BLaER1 treated with 17β-estradiol and CSF1 and Interleukin-3, amounts not matched to agents 10 nM and 100 nM (cell line): Measurements from ENCODE around the gene DLG2.
"Not testable (repeated sequence)": the region's sequence is repeated elsewhere in the genome, so short reads cannot be mapped to it uniquely, and the experiment has no call there.

Experiments
- H3K27ac ChIP-seq, 11 experiments: shearing (Covaris generic); formaldehyde crosslinking; 2 replicates each; pipeline ENCODE4 v1.8.1; 2022
- H3K27me3 ChIP-seq, 11 experiments: shearing (Covaris generic); formaldehyde crosslinking; 2 replicates each; pipeline ENCODE4 v1.8.1; 2022
- H3K36me3 ChIP-seq, 11 experiments: shearing (Covaris generic); formaldehyde crosslinking; 2 replicates each; pipeline ENCODE4 v1.8.1; 2022
- H3K4me1 ChIP-seq, 10 experiments: shearing (Covaris generic); formaldehyde crosslinking; 2 replicates each; pipeline ENCODE4 v1.8.1; 2022
- H3K4me2 ChIP-seq, 11 experiments: shearing (Covaris generic); formaldehyde crosslinking; 2 replicates each; pipeline ENCODE4 v1.8.1; 2022
- H3K4me3 ChIP-seq, 10 experiments: shearing (Covaris generic); formaldehyde crosslinking; 2 replicates each; pipeline ENCODE4 v1.8.1; 2022
- H3K9ac ChIP-seq, 11 experiments: shearing (Covaris generic); formaldehyde crosslinking; 2 replicates each; pipeline ENCODE4 v1.8.1; 2022
- H3K9me3 ChIP-seq, 11 experiments: shearing (Covaris generic); formaldehyde crosslinking; replicated peaks in 1 of 11; 2 replicates each; pipeline ENCODE4 v1.8.1; 2022
- H4K20me1 ChIP-seq, 11 experiments: shearing (Covaris generic); formaldehyde crosslinking; 2 replicates each; pipeline ENCODE4 v1.8.1; 2022
- Cebpa-rat ChIP-seq, 11 experiments: shearing (Covaris generic); IDR thresholded peaks; 2 replicates each; pipeline ENCODE4 v1.8.1; 2022

DLG2 gene

DNA sequence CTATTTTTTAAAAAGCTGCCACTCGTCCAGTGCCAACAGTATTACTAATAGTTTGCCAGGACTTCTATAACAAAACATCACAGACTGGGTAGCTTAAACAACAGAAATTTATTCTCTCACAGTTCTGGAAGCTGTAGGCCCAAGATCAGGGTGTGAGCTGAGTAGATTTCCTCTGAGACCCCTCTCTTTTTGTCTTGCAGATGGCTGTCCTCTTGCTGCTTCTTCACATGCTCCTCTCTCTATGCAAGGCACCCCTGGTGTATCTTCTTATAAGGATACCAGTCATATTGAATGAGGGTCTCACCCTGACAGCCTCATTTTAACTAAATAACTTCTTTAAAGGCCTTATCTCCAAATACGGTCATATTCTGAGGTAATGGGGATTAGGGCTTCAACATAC lies 390.9 kb downstream of the DLG2 start:
- no peak for TF ChIP-seq Cebpa-rat (IDR thresholded peaks at IDR 0.05)
- Histone ChIP-seq H3K27me3 (no peaks in the 10 kb centered on the region), H3K4me3 (no peak overlapping the region), H4K20me1 (no peaks in the 10 kb centered on the region), H3K36me3 (no peaks in the 10 kb centered on the region), H3K27ac (no peak overlapping the region), H3K9me3 (no peaks in the 10 kb centered on the region), H3K4me2 (no peak overlapping the region), H3K4me1 (no peaks in the 10 kb centered on the region), H3K9ac (no peak overlapping the region)

DNA sequence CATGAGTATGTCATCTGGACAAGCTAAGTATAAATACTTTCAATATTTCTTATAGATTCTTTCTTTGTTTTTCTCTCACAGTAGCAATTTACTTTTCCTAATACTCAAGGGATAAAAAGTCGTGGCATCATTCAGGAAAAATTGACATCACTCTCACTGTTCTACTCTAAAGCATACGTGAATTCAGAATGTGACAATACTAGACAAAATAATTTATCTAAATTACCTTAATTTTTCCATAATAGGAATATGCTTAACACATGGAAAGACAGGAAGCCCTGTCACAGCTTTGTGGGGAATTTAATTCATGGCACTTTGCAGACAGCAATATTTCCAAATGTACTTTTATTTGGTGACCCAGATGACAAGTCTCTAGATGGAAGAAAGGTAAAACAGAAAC lies 394.6 kb downstream of the DLG2 start:
- no peaks in the 10 kb centered on the region for H3K4me1 ChIP-seq
- no peak for TF ChIP-seq Cebpa-rat (IDR thresholded peaks at IDR 0.05)

GRCh38 chr11:85231588-85231987 lies 395.6 kb downstream of the DLG2 start:
- H3K4me3 ChIP-seq: no peak overlapping the region
- H3K27ac ChIP-seq: no peak overlapping the region
- no peak overlapping the region for H3K9ac ChIP-seq
- no peak overlapping the region for H3K4me2 ChIP-seq
- H3K9me3 ChIP-seq: peaks cover 0 to 6% (median 0%) of the 10 kb centered on the region in 11 experiments; a peak in 1 of 22 replicates
- no peaks in the 10 kb centered on the region for H3K36me3 ChIP-seq
- no peak for TF ChIP-seq Cebpa-rat (IDR thresholded peaks at IDR 0.05)
- no peaks in the 10 kb centered on the region for H3K4me1 ChIP-seq
- no peaks in the 10 kb centered on the region for H3K27me3 ChIP-seq
- no peaks in the 10 kb centered on the region for H4K20me1 ChIP-seq

More for the DNA sequence above, 394.6 kb downstream of the DLG2 start:
- no peak overlapping the region for H3K9ac ChIP-seq
- no peaks in the 10 kb centered on the region for H3K27me3 ChIP-seq
- H3K27ac ChIP-seq: no peak overlapping the region
- H4K20me1 ChIP-seq: no peaks in the 10 kb centered on the region
- H3K4me3 ChIP-seq: no peak overlapping the region
- no peak overlapping the region for H3K4me2 ChIP-seq
- H3K36me3 ChIP-seq: no peaks in the 10 kb centered on the region
- peaks cover 0 to 6% (median 0%) of the 10 kb centered on the region in 11 experiments; a peak in 1 of 22 replicates for H3K9me3 ChIP-seq

GRCh38 chr11:85229723-85230122 lies 397.4 kb downstream of the DLG2 start:
- not testable (repeated sequence) for H3K4me3 ChIP-seq, H3K27me3 ChIP-seq, H3K36me3 ChIP-seq, H3K27ac ChIP-seq, H3K9me3 ChIP-seq, H4K20me1 ChIP-seq, H3K4me2 ChIP-seq, H3K4me1 ChIP-seq, H3K9ac ChIP-seq

- H3K9ac ChIP-seq: no peak overlapping the region
- peaks cover 13 to 22% (median 18%) of the 10 kb centered on the region in 11 experiments for H3K9me3 ChIP-seq
- no peak for TF ChIP-seq Cebpa-rat (IDR thresholded peaks at IDR 0.05)
- H3K27ac ChIP-seq: no peak overlapping the region
- H4K20me1 ChIP-seq: no peaks in the 10 kb centered on the region
- H3K4me1 ChIP-seq: no peaks in the 10 kb centered on the region
- H3K4me3 ChIP-seq: no peak overlapping the region
- H3K4me2 ChIP-seq: no peak overlapping the region
- no peaks in the 10 kb centered on the region for H3K27me3 ChIP-seq
- no peaks in the 10 kb centered on the region for H3K36me3 ChIP-seq
These were observed 430.2 kb downstream of the DLG2 start for GRCh38 chr11:85196968-85197367.

GRCh38 chr11:85195934-85196333 lies 431.2 kb downstream of the DLG2 start:
- Histone ChIP-seq H3K27me3 (no peaks in the 10 kb centered on the region), H3K27ac (no peak overlapping the region), H3K36me3 (no peaks in the 10 kb centered on the region), H4K20me1 (no peaks in the 10 kb centered on the region), H3K4me1 (no peaks in the 10 kb centered on the region), H3K9me3 (peaks cover 3 to 13% (median 9%) of the 10 kb centered on the region in 11 experiments; a peak in 21 of 22 replicates), H3K4me3 (no peak overlapping the region), H3K9ac (no peak overlapping the region), H3K4me2 (no peak overlapping the region)
- no peak for TF ChIP-seq Cebpa-rat (IDR thresholded peaks at IDR 0.05)

- TF ChIP-seq Cebpa-rat (IDR thresholded peaks at IDR 0.05): no peak
- no peak overlapping the region for H3K4me3 ChIP-seq
- H3K4me2 ChIP-seq: no peak overlapping the region
- H4K20me1 ChIP-seq: no peaks in the 10 kb centered on the region
- no peaks in the 10 kb centered on the region for H3K36me3 ChIP-seq
- H3K9ac ChIP-seq: no peak overlapping the region
- H3K27ac ChIP-seq: no peak overlapping the region
- no peaks in the 10 kb centered on the region for H3K4me1 ChIP-seq
- no peaks in the 10 kb centered on the region for H3K27me3 ChIP-seq
- H3K9me3 ChIP-seq: no peaks in the 10 kb centered on the region
These were observed 439.2 kb downstream of the DLG2 start for GRCh38 chr11:85187992-85188391.

- no peak for TF ChIP-seq Cebpa-rat (IDR thresholded peaks at IDR 0.05)
- no peaks in the 10 kb centered on the region for H3K27me3 ChIP-seq
- no peak overlapping the region for H3K27ac ChIP-seq
- H3K9me3 ChIP-seq: no peaks in the 10 kb centered on the region
- no peak overlapping the region for H3K9ac ChIP-seq
- H3K36me3 ChIP-seq: no peaks in the 10 kb centered on the region
- H3K4me3 ChIP-seq: no peak overlapping the region
- no peak overlapping the region for H3K4me2 ChIP-seq
- no peaks in the 10 kb centered on the region for H4K20me1 ChIP-seq
- H3K4me1 ChIP-seq: no peaks in the 10 kb centered on the region
These were observed 442.4 kb downstream of the DLG2 start for GRCh38 chr11:85184721-85185120.

DNA sequence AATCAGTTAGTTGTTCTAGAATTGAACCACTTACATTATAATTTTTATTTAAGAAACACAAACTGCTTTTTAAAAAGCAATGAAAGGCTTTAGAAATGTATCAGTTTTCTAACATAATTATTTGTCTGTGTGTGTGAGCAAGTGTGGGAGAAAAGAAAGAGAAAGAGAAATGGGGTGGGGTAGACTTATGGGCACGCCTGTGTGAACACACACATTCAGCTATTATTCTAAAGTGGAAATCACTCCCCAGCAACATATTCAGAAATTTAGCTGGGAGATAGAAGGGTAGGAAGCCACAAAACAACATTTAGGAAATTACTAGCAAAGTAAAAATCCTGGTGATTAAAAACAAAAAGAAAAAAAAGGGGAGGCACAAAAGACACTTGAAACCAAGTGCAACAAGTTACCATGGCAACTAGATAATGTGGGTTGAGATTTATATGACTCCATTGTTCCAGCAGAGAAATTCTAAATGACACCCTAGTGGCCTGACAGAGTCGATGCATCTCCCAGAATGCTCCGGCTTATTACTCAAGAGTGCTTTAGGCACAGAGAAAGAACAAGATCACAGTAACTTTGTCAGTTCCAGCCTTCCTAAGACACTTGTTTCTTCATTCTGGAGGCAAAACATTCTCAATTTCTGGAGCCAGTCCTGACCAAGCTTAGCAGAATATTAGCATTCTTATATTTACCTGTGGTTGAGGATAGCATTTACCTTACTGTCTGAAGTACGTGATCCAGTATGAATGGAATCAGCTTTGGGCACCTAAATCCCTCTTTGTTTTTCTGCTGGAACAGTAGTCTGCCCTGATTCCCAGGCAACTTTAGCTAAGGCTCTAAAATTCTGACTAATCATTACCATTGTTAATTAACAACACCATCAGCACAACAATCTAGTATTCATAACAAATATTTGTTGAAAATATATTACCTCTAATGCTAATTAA lies 444.4 kb downstream of the DLG2 start:
- Histone ChIP-seq H3K4me3 (no peak overlapping the region), H3K4me2 (no peak overlapping the region), H3K4me1 (no peaks in the 10 kb centered on the region), H3K36me3 (no peaks in the 10 kb centered on the region), H3K27me3 (no peaks in the 10 kb centered on the region), H3K9me3 (no peaks in the 10 kb centered on the region), H4K20me1 (no peaks in the 10 kb centered on the region), H3K27ac (no peak overlapping the region), H3K9ac (no peak overlapping the region)
- TF ChIP-seq Cebpa-rat (IDR thresholded peaks at IDR 0.05): no peak

GRCh38 chr11:85180528-85180927 lies 446.6 kb downstream of the DLG2 start:
- TF ChIP-seq Cebpa-rat (IDR thresholded peaks at IDR 0.05): no peak
- no peaks in the 10 kb centered on the region for H3K4me1 ChIP-seq

More at GRCh38 chr11:85180528-85180927, 446.6 kb downstream of the DLG2 start:
- Histone ChIP-seq H3K4me3 (no peak overlapping the region), H3K4me2 (no peak overlapping the region), H3K9me3 (peaks cover 0 to 8% (median 0%) of the 10 kb centered on the region in 11 experiments; a peak in 2 of 22 replicates), H4K20me1 (no peaks in the 10 kb centered on the region), H3K36me3 (no peaks in the 10 kb centered on the region), H3K9ac (no peak overlapping the region), H3K27me3 (no peaks in the 10 kb centered on the region), H3K27ac (no peak overlapping the region)
